Measurements from ENCODE around the gene ZSWIM8. TPM values are rescaled to one million over a fixed set of nuclear protein-coding genes. Genes with fewer than 3 reads are reported as not detected.

Gene ZSWIM8
- total RNA-seq, 3 donors from 2014 or later, result 31.3 to 41.2 (median 40.5) TPM

- peaks cover 41% of the 10 kb centered on the region for H3K36me3 Mint-ChIP-seq (ENCODE audit: insufficient read depth)
- H3K27me3 Mint-ChIP-seq (ENCODE audit: low read depth), result no peaks in the 10 kb centered on the region
- H3K4me3 Mint-ChIP-seq, result no peak overlapping the region
- H3K4me1 Mint-ChIP-seq (ENCODE audit: low read depth), result no peaks in the 10 kb centered on the region
- no peaks in the 10 kb centered on the region for H3K9me3 Mint-ChIP-seq
- DNase-seq (no peak), ATAC-seq (no peak)
These were observed 56.9 kb downstream of the ZSWIM8 start for GRCh38 chr10:73842349-73842748.

GRCh38 chr10:73843261-73843660 lies 57.9 kb downstream of the ZSWIM8 start:
- DNase-seq (no peak), ATAC-seq (no peak)
- H3K36me3 Mint-ChIP-seq (ENCODE audit: insufficient read depth), result peaks cover 46% of the 10 kb centered on the region
- no peaks in the 10 kb centered on the region for H3K27me3 Mint-ChIP-seq (ENCODE audit: low read depth)
- no peak overlapping the region for H3K4me3 Mint-ChIP-seq
- H3K9me3 Mint-ChIP-seq, result no peaks in the 10 kb centered on the region
- H3K4me1 Mint-ChIP-seq (ENCODE audit: low read depth), result no peaks in the 10 kb centered on the region

- H3K27me3 Mint-ChIP-seq (ENCODE audit: low read depth), result no peaks in the 10 kb centered on the region
- no peak overlapping the region for H3K4me3 Mint-ChIP-seq
- no peaks in the 10 kb centered on the region for H3K9me3 Mint-ChIP-seq
- peaks cover 41% of the 10 kb centered on the region for H3K36me3 Mint-ChIP-seq (ENCODE audit: insufficient read depth)
- peaks cover 10% of the 10 kb centered on the region for H3K4me1 Mint-ChIP-seq (ENCODE audit: low read depth)
- ATAC-seq (no peak), DNase-seq (no peak)
These were observed 61.6 kb downstream of the ZSWIM8 start for GRCh38 chr10:73847031-73847430.

- peaks cover 10% of the 10 kb centered on the region for H3K4me1 Mint-ChIP-seq (ENCODE audit: low read depth)
- DNase-seq (peak; percentile 95), ATAC-seq (peak; percentile 99)
- no peak overlapping the region for H3K4me3 Mint-ChIP-seq
- H3K9me3 Mint-ChIP-seq, result no peaks in the 10 kb centered on the region
- H3K36me3 Mint-ChIP-seq (ENCODE audit: insufficient read depth), result peaks cover 40% of the 10 kb centered on the region
- H3K27me3 Mint-ChIP-seq (ENCODE audit: low read depth), result no peaks in the 10 kb centered on the region
These were observed 63.5 kb downstream of the ZSWIM8 start for GRCh38 chr10:73848821-73849489.

- ATAC-seq (no peak), DNase-seq (no peak)
- Mint-ChIP-seq H3K4me1 (ENCODE audit: low read depth) (peaks cover 13% of the 10 kb centered on the region), H3K9me3 (no peaks in the 10 kb centered on the region), H3K4me3 (no peak overlapping the region), H3K27me3 (ENCODE audit: low read depth) (no peaks in the 10 kb centered on the region), H3K36me3 (ENCODE audit: insufficient read depth) (peaks cover 40% of the 10 kb centered on the region)
These were observed 64.8 kb downstream of the ZSWIM8 start for GRCh38 chr10:73850211-73850610.

GRCh38 chr10:73850863-73851461 lies 65.6 kb downstream of the ZSWIM8 start:
- Mint-ChIP-seq H3K4me3 (no peak overlapping the region), H3K36me3 (ENCODE audit: insufficient read depth) (peaks cover 37% of the 10 kb centered on the region), H3K27me3 (ENCODE audit: low read depth) (no peaks in the 10 kb centered on the region), H3K4me1 (ENCODE audit: low read depth) (peaks cover 14% of the 10 kb centered on the region), H3K9me3 (no peaks in the 10 kb centered on the region)
- DNase-seq (no peak), ATAC-seq (no peak)

Other genes starting within 250 kb of the ZSWIM8 start
- gene USP54, start 194.3 kb upstream of the ZSWIM8 start, total RNA-seq, result 10 to 100 TPM in 2 of 3 donors, 1 to 10 TPM in 1; 8.8 to 11.9 (median 10.5) TPM
- not detected for gene MYOZ1, start 144.1 kb upstream of the ZSWIM8 start, total RNA-seq
- gene SYNPO2L, start 129.6 kb upstream of the ZSWIM8 start, total RNA-seq, result under 1 TPM in 1 of 3 donors, not detected in 2; 0.18 TPM
- gene AGAP5, start 87.5 kb upstream of the ZSWIM8 start, total RNA-seq, result 1 to 10 TPM; 4.2 to 8.2 (median 5.6) TPM
- gene SEC24C, start 41.2 kb upstream of the ZSWIM8 start, total RNA-seq, result 100 to 1,000 TPM; 101 to 109 (median 107) TPM
- 10 to 100 TPM; 34.7 to 35.9 (median 35.9) TPM for gene CHCHD1, start 3.6 kb upstream of the ZSWIM8 start, total RNA-seq
- 10 to 100 TPM; 51.1 to 67.1 (median 58.7) TPM for gene NDST2, start 26.0 kb downstream of the ZSWIM8 start, total RNA-seq
- 10 to 100 TPM; 14.5 to 20.7 (median 16.6) TPM for gene CAMK2G, start 88.9 kb downstream of the ZSWIM8 start, total RNA-seq
- gene PLAU, start 125.5 kb downstream of the ZSWIM8 start, total RNA-seq, result 1 to 10 TPM in 1 of 3 donors, under 1 TPM in 2; 0.82 to 1.1 (median 0.84) TPM
- 10 to 100 TPM; 12.4 to 16.3 (median 14.7) TPM for gene VCL, start 212.5 kb downstream of the ZSWIM8 start, total RNA-seq

Measured in activated T-cell treated with anti-CD3 and anti-CD28 coated beads, Interleukin-2, amount 50 U/mL, for 4 hours (primary cell).